IPS-NIHi7 (cell line): ENCODE data around the gene DDX60.
"Not testable (repeated sequence)": the region's sequence is repeated elsewhere in the genome, so short reads cannot be mapped to it uniquely, and the experiment has no call there.

Source experiments
- DNase-seq: peaks from one replicate; pipeline ENCODE4 v3.0.0; 2012; ENCODE audit warnings: mixed read lengths; ENCODE audit errors: extremely low spot score

DDX60 gene

GRCh38 chr4:168318266-168318895 is at the start of gene DDX60:
Gene DDX60 (minus strand): TSS chr4:168318752. CDS start chr4:168311259, 7,493 bp downstream.
- peak; percentile 64 for DNase-seq

GRCh38 chr4:168367065-168367464 is 48.5 kb upstream of the DDX60 start:
- DNase-seq: no peak

GRCh38 chr4:168362025-168362401 is 43.5 kb upstream of the DDX60 start:
- no peak for DNase-seq

GRCh38 chr4:168361365-168362024 is 42.9 kb upstream of the DDX60 start:
- DNase-seq: no peak

- DNase-seq: no peak
Observed at GRCh38 chr4:168360271-168360670, 41.7 kb upstream of the DDX60 start.

GRCh38 chr4:168357941-168358340 is 39.4 kb upstream of the DDX60 start:
- no peak for DNase-seq

- DNase-seq: no peak
Observed at GRCh38 chr4:168353746-168354145, 35.2 kb upstream of the DDX60 start.

GRCh38 chr4:168337550-168337940 is 19.0 kb upstream of the DDX60 start:
- DNase-seq: no peak

GRCh38 chr4:168336837-168337549 is 18.4 kb upstream of the DDX60 start:
- no peak for DNase-seq

- DNase-seq: no peak
Observed at GRCh38 chr4:168335621-168336020, 17.1 kb upstream of the DDX60 start.

- no peak for DNase-seq
Observed at GRCh38 chr4:168334053-168334452, 15.5 kb upstream of the DDX60 start.

- DNase-seq: not testable (repeated sequence)
Observed at GRCh38 chr4:168330575-168330974, 12.0 kb upstream of the DDX60 start.

GRCh38 chr4:168325591-168325990 is 7.0 kb upstream of the DDX60 start:
- DNase-seq: no peak

- no peak for DNase-seq
Observed at GRCh38 chr4:168321006-168321405, 2.5 kb upstream of the DDX60 start.

- DNase-seq: no peak
Observed at GRCh38 chr4:168319486-168320019, 1.0 kb upstream of the DDX60 start.

GRCh38 chr4:168317621-168318020 is 931 bp downstream of the DDX60 start:
- DNase-seq: no peak

- DNase-seq: no peak
Observed at GRCh38 chr4:168309781-168310180, 8.8 kb downstream of the DDX60 start.

- no peak for DNase-seq
Observed at GRCh38 chr4:168308912-168309311, 9.6 kb downstream of the DDX60 start.

GRCh38 chr4:168306476-168306875 is 12.1 kb downstream of the DDX60 start:
- no peak for DNase-seq

- DNase-seq: no peak
Observed at GRCh38 chr4:168304744-168305459, 13.7 kb downstream of the DDX60 start.

GRCh38 chr4:168303430-168303829 is 15.1 kb downstream of the DDX60 start:
- not testable (repeated sequence) for DNase-seq

GRCh38 chr4:168293386-168293975 is 25.1 kb downstream of the DDX60 start:
- no peak for DNase-seq
